Activated CD8-positive, alpha-beta T cell treated with anti-CD3 and anti-CD28 coated beads for 36 hours (primary cell): ENCODE measurements around the gene DHRS3. TPM values are rescaled to one million over a fixed set of nuclear protein-coding genes. Genes with fewer than 3 reads are reported as not detected.

Experiments
- ATAC-seq: fragments of 200-7000 bp; cut with Tn5 transposase; one replicate; pipeline ENCODE4 v1.10.0; 2021; ENCODE audit warnings: mild to moderate bottlenecking, moderate library complexity
- CTCF ChIA-PET: fragments of 350-600 bp; sonication (Branson Sonifier 250); formaldehyde crosslinking; loops from one replicate; lab custom pipeline; 2021; ENCODE audit warnings: antibody characterized with exemption; lab: Charles Lee
- POLR2A ChIA-PET: fragments of 350-600 bp; sonication (Branson Sonifier 250); formaldehyde crosslinking; loops from one replicate; lab custom pipeline; 2021; ENCODE audit warnings: antibody characterized with exemption; lab: Charles Lee
- DNase-seq: peaks from one replicate; pipeline ENCODE4 v3.0.0-alpha.2; 2020
- H3K27ac Mint-ChIP-seq: one replicate; pipeline ENCODE4 v1.8.0; 2021; ENCODE audit warnings: mild to moderate bottlenecking, mixed read lengths
- H3K27me3 Mint-ChIP-seq: one replicate; pipeline ENCODE4 v1.8.0; 2021; ENCODE audit warnings: mixed read lengths
- H3K36me3 Mint-ChIP-seq: one replicate; pipeline ENCODE4 v1.8.0; 2021; ENCODE audit warnings: low read depth, mixed read lengths
- H3K4me1 Mint-ChIP-seq: one replicate; pipeline ENCODE4 v1.8.0; 2021; ENCODE audit warnings: low read depth, mixed read lengths
- H3K4me3 Mint-ChIP-seq: one replicate; pipeline ENCODE4 v1.8.0; 2021; ENCODE audit warnings: mild to moderate bottlenecking, moderate library complexity, mixed read lengths
- H3K9me3 Mint-ChIP-seq: one replicate; pipeline ENCODE4 v1.8.0; 2021; ENCODE audit warnings: mixed read lengths
- CTCF ChIP-seq: fragments of 200-600 bp; IDR thresholded peaks from one replicate; pipeline ENCODE4 v1.8.0; 2022; ENCODE audit warnings: antibody characterized with exemption, mild to moderate bottlenecking
- intact Hi-C: fragments of 100-400 bp; cut with micrococcal nuclease; formaldehyde crosslinking; loops from one replicate; pipeline ENCODE4 v1.10.0; 2022
- total RNA-seq, 2 experiments: library from RNA; stranded (reverse); gene quantifications; one replicate each; pipeline ENCODE4 v1.2.3, GENCODE V29; 2021

Gene DHRS3
- total RNA-seq, 2 experiments from 2014 or later: 129 to 135 TPM

- Mint-ChIP-seq H3K27ac (no peak overlapping the region), H3K9me3 (peaks cover 3% of the 10 kb centered on the region), H3K4me1 (peaks cover 16% of the 10 kb centered on the region), H3K27me3 (no peaks in the 10 kb centered on the region), H3K36me3 (peaks cover 7% of the 10 kb centered on the region), H3K4me3 (no peak overlapping the region)
- ChIA-PET CTCF (interaction anchor here (0.7 kb wide), 1 partner anchor 49 kb away, joined by 4 read pairs; no protein-coding TSS in a partner anchor), POLR2A (no interaction called here)
- TF ChIP-seq CTCF: no peak
- ATAC-seq (no peak), DNase-seq (no peak)
- intact Hi-C loops: no loop called here
These were observed 86.9 kb downstream of the DHRS3 start for GRCh38 chr1:12531179-12531499.

- TF ChIP-seq CTCF: no peak
These were observed 87.4 kb downstream of the DHRS3 start for GRCh38 chr1:12530462-12531178.

GRCh38 chr1:12529640-12530174, 88.3 kb downstream of the DHRS3 start:
- Mint-ChIP-seq H3K4me1 (peaks cover 21% of the 10 kb centered on the region), H3K4me3 (no peak overlapping the region), H3K9me3 (no peaks in the 10 kb centered on the region), H3K36me3 (no peaks in the 10 kb centered on the region), H3K27ac (peak overlapping the region; percentile 79), H3K27me3 (no peaks in the 10 kb centered on the region)
- DNase-seq (no peak), ATAC-seq (no peak)
- intact Hi-C loops: no loop called here
- ChIA-PET CTCF (interaction anchor here (1.2 kb wide), 1 partner anchor 10 kb away, joined by 3 read pairs; no protein-coding TSS in a partner anchor), POLR2A (no interaction called here)
- TF ChIP-seq CTCF: no peak

More at GRCh38 chr1:12530462-12531178, 87.4 kb downstream of the DHRS3 start:
- ATAC-seq (no peak), DNase-seq (no peak)
- H3K4me1 Mint-ChIP-seq: peaks cover 15% of the 10 kb centered on the region
- H3K9me3 Mint-ChIP-seq: peaks cover 3% of the 10 kb centered on the region
- peaks cover 4% of the 10 kb centered on the region for H3K36me3 Mint-ChIP-seq
- no peaks in the 10 kb centered on the region for H3K27me3 Mint-ChIP-seq
- ChIA-PET POLR2A (no interaction called here), CTCF (interaction anchor here (0.7 kb wide), 1 partner anchor 50 kb away, joined by 4 read pairs; no protein-coding TSS in a partner anchor)
- H3K27ac Mint-ChIP-seq: no peak overlapping the region
- intact Hi-C loops: no loop called here
- no peak overlapping the region for H3K4me3 Mint-ChIP-seq

- no peak for DNase-seq
- H3K4me3 Mint-ChIP-seq: no peak overlapping the region
- ATAC-seq: no peak
- H3K36me3 Mint-ChIP-seq: no peaks in the 10 kb centered on the region
- no peaks in the 10 kb centered on the region for H3K27me3 Mint-ChIP-seq
- H3K4me1 Mint-ChIP-seq: peaks cover 17% of the 10 kb centered on the region
- H3K9me3 Mint-ChIP-seq: no peaks in the 10 kb centered on the region
- ChIA-PET CTCF (interaction anchor here (1.2 kb wide), 1 partner anchor 8 kb away, joined by 3 read pairs; no protein-coding TSS in a partner anchor), POLR2A (no interaction called here)
- H3K27ac Mint-ChIP-seq: no peak overlapping the region
- intact Hi-C loops: no loop called here
- TF ChIP-seq CTCF: no peak
These were observed 89.8 kb downstream of the DHRS3 start for GRCh38 chr1:12528021-12528852.
